NCI-H2029 treated with DMSO at 0.1 percent for 48 hours (cell line): ENCODE measurements around the gene ZSCAN10.

ENCODE experiments used
- DNase-seq: peaks from one replicate; lab custom pipeline; 2025; lab: John Stamatoyannopoulos, UW

Gene ZSCAN10

DNA sequence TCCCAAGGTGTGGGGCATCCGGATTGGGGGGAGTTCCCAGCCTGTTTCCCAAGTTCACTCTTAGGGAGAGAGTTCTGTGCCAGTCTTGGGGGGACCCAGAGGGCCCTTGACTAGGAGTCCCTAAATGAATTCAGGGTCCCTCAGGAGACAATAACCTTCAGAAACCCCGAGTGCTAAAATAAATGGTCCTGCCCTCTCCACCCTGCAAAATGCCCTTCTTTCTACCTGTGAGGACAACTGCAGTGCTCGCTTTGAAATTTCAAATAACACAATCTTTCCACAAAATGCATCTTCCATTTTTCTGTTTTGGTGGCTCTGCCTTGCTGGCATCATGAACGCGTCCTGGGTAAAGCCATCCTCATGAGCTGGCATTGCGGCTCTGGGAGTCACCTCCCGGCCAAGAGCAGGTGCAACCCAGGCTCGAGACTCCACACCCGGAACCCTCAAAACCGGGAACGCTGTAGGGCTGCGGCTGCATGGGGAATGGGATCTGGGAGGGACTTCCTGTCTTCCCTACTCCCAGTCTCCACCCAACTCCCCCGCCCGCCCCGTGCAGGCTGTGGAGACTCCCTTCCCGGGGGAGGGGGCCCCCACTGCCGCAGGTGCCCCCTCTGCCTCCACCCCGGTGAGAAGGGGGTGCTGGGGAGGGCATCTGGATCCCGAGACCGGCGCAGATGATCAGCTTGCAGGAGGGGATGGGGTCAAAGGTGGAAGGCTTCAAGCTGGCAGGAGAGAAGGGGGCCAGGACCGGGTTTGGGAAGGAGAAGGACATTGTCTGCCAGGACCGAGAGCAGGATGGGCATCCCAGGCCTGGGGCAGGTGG is 13.2 kb upstream of the ZSCAN10 start, which contains the start of gene ZNF205:
Gene ZNF205 (plus strand): TSS at position 529 of the 823 bp plus-strand sequence. CDS start 845 bp downstream, outside the sequence.
- DNase-seq: peak; percentile 31

DNA sequence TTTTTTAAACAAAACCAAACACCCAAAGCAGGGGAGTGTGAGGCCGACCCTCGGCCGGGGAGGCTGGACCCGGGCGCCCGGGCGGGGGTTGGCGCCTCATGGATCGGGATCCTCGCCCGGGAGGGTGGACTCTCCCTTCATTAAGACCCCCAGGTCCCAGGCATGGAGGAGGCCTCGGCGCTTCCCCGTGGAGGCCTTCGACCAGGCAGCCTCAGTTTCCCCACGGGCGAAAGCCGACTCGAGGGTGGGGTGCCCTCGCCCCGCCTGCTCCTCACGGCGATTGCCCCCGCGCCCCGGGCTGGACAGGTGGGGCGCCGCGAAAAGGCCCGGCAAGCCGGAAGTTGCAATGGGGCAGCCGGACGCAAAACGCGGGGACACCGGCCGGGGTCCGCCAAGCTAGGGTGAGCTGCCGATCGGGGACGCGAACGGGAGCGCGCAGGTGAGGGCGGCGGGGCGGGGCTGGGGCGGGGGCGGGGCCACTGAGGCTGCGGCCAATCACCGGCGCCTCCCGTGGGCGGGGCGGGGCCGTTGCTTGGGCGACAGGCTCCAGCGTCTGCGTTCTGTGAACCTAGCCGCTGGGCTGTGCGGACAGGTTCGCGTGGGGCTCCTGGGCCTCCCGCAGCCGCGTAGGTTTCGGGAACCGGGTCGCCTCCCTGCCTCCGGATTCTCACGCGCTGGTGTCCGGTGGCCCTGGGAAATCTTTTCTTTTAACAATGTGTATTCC is 7.3 kb upstream of the ZSCAN10 start:
- DNase-seq: peak; percentile 46

DNA sequence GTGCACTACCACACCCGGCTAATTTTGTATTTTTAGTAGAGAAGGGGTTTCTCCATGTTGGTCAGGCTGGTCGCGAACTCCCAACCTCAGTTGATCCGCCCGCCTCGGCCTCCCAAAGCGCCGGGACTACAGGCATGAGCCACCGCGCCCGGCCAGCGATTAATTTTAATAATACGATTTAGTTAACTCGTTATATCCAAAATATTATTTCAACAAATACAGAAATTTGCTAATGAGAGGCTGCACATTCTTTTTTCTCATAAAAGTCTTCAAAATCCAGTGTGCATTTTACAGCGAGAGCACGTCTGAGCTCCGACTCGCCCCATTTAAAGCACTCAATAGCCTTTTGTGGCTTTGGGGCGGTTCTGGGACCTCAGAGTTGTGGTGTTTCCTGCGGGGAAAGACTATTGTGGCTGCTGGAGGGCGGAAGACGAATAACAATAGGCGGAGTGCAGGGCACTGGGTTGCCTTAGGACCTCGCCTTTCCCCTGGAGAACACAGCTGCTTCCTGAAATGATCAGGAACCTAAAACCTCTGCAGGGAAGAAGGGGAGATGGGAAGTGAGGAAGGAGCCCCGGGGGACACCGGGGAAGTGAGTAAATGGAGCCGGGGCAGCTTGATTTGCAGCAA is 2.9 kb upstream of the ZSCAN10 start:
- no peak for DNase-seq

DNA sequence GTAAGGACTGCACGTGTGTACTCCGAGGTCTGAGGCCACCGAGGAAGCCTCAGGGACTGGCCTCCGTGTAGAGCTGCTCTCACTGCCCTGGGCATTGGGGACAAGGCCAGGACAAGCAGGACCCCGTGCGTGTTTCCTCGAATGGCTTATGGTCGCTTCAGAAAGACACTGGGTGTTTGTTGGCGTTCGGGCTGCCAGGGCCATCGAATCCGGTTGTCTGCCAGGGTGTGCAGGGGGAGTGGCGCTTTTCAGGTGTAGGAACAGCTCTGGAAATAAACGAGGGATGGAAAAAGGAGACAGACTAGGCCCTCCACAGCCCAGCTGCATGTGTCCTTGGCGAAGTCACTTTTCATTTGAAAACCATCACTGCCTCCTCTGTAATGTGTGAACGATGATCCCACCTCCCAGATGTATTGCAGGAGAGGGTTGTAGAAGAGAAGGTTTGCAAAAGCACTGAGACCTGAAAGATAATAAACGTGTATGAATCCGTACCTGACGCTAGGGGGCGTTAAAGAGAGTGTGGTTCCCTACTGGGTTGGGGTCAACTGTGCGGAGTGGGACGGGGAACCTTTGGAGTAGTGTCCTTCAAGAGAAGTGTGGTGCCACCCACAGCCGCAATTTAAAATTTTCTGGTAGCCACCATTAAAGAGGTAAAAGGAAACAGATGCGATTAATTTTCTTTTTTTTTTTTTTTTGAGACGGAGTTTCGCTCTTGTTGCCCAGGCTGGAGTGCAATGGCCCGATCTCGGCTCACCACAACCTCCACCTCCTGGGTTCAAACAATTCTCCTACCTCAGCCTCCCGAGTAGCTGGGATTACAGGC is 2.1 kb upstream of the ZSCAN10 start:
- DNase-seq: no peak

DNA sequence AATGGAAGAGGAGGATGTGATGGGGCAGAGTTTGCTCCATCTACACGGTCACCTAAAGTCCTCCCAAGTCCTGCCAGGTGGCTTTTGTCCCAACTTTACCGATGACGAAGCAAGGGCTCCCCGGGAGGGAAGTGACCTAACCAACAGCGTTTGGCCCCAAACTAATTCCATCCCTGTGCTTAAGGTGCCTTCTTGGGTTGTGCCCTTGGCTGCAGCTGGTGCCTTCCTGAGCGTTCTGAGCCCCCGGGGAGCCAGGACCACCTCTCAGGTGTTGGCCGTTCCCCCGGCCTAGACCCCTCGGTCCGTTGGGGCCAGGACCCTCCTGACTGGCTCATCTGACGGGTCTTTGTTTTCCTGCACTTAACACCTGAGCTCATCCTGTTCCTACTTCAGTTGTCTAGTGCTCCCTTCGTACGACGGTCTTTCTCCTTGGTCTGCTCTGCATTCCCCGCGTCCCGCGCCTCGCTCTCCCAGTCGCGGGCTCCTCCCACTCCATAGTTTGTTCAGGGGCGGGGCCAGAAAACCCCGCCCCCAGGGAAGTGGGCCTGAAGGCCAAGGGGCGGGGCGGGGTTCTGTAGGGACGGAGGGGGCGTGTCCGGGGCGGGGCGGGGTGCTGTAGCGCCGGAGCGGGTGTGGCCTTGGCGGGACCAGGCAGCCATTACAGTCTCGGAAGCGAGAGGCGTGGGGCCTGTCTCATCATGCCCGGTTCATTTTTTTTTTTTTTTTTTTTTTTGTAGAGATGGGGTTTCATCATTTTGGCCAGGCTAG is 822 bp upstream of the ZSCAN10 start:
- peak; percentile 42 for DNase-seq

DNA sequence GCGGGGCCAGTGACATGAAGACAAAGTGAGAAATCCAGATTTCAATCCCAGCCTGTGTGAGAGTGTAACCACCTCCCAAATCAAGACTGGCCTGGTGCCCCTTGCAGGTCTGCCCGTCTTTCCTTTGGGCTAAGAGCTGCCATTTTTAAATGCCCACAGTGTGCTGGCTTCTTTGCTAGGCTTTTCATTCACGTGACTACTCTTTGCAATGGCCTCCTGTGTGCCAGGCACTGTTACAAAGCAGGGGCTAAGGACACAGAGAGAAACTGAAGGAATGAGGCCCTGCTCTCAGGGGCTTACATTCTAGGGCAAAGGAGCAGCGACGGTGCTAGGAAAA is 269 bp upstream of the ZSCAN10 start:
- no peak for DNase-seq

DNA sequence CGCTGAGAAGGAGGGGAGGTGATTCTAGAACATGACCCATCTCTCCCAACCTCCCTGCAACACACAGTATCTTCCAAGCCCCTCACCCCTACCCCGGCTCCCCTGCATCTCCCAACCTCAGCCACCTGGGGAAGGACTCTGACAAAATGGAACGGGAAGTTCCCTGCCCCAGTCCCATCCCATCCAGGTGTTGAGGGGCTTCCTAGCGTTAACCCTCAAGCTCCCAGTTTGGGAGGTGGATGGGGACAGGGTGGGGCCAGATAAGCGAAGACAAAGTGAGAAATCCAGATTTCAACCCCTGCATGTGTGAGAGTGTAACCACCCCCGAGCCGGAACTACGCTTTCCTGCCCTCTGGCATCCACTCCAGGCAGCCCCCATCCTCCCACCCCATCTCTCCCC is 1.8 kb downstream of the ZSCAN10 start:
- DNase-seq: no peak

DNA sequence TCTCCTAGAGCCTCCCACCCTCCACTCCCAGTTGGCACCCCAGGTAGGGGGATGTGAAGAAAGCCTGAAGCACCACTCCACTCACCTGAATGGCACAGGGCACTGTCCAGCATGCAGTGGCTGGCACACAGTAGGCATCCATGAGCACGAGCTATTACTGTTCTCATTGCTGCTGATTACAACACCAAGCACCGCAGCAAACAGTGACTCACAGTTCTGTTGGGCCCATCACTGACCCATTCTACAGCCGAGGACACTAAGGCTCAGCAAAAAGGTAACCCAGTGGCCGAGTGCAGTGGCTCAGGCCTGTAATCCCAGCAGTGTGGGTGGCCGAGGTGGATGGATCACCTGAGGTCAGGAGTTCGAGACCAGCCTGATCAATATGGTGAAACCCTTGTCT is 2.7 kb downstream of the ZSCAN10 start:
- no peak for DNase-seq

DNA sequence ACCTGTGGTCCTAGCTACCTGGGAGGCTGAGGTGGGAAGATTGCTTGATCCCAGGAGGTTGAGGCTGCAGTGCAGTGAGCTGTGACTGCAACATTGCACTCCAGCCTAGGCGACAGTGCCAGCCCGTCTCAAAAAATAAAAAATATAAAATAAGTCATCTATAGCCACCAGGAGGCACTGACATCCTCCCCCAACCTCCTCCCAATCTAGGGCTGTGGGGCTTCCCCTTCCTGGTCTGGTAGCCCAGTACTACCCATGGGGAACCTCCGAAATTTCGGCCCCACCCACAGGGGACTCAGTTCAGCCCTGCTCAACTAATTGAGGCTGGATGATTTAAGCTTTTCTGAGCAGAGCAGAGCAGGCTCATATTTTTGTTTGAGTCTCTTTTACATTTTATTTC is 3.2 kb downstream of the ZSCAN10 start:
- DNase-seq: no peak

DNA sequence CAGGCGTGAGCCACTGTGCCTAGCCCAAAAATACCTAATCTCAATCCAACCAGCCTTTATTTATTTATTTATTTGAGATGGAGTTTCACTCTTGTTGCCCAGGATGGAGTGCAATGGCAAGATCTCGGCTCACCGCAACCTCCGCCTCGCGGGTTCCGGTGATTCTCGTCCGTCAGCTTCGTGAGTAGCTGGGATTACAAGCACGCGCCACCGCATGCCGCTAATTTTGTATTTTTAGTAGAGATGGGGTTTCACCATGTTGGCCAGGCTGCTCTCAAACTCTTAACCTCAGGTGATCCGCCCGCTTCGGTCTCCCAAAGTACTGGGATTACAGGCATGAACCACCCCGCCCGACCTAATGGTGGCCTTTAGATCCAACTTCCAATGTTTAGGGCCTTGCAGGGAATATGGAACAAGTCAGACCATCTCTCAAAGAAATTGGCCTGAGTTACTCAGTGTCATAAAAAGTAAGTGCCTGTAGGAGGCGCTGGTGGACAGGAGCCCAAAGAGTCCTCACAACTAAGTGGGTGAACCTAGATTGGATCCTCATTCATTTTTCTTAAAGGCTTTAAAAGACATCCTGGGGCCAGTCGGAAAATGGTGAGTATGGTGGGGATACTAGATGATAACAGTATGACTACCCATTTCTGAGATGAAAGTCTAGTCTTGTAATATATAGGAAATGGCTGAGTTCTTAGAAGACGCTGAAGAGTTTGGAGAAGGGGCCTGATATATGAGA is 4.6 kb downstream of the ZSCAN10 start:
- no peak for DNase-seq

DNA sequence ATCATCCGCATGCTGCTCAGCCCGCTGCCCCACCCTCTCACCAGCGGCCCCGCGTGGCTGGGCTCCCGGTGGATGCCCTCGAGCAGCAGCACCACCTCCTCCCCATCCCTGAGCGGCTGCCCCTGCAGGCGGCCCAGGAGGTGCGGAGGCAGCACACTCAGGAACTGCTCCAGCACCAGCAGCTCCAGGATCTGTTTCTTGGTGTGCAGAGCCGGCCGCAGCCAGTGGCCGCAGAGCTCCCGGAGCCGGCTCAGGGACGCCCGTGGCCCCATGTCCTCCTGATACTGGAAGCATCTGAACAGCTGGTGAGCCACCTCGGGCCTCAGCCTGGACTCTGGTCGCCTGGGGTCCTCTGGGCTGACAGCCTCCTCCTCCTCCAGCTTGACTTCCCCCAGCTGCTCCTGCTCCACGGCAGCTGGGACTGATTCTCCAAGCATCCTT is 6.6 kb downstream of the ZSCAN10 start:
- DNase-seq: no peak

DNA sequence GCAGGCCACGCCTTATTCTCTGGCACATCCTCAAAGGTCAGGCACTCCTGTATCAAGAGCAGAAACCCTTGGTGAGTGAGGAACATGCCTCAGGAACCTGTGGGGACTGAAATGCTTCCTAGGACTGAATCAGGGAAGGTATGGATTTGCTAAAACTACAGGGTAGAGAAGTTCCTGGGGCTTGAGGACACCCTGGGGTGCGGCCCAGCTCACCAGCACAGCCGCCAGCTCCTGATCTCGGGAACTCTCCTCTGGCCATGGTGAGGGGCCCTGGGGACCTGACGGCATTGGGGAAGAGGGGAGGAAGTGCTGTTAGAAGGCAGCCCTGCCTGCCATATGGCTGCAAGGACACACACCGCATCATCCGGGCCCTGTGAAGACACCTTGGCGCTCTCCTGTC is 7.5 kb downstream of the ZSCAN10 start:
- no peak for DNase-seq

DNA sequence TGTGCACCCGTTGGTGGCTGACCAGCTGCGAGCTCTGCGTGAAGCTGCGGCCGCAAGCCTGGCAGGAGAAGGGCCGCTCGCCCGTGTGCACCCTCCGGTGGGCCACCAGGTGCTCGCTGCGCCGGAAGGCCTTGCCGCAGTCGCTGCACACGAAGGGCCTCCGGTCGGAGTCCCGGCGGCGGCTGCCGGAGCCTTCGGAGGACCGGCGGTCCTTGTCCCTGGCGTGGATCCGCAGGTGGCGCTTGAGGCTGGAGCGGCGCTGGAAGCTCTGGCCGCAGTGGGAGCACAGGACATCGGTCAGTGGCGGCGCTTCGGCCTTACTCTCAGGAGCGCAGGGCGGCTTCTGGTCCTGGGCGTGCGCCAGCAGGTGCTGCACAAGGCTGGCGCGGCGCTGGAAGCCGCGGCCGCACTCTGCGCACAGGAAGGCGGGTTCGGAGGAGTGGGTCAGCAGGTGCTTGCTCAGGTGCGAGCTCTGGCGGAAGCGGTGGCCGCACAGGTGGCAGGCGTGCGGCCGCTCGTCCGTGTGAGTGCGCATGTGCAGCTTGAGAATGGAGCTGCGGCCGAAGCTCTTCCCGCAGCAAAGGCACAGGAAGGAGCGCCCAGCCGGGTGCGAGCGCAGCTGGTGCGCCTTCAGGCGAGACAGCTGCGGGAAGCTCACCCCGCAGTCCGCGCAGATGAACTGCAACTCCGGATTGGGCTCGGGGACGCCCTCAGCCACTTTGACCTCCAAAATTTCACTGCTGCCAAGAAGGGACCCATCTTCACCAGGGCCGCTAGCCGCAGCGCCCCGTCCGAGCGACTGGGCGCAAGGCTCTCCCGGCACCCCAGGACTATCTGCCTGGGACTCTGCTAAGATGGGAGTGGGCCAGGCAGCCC is 9.1 kb downstream of the ZSCAN10 start:
- DNase-seq: no peak

DNA sequence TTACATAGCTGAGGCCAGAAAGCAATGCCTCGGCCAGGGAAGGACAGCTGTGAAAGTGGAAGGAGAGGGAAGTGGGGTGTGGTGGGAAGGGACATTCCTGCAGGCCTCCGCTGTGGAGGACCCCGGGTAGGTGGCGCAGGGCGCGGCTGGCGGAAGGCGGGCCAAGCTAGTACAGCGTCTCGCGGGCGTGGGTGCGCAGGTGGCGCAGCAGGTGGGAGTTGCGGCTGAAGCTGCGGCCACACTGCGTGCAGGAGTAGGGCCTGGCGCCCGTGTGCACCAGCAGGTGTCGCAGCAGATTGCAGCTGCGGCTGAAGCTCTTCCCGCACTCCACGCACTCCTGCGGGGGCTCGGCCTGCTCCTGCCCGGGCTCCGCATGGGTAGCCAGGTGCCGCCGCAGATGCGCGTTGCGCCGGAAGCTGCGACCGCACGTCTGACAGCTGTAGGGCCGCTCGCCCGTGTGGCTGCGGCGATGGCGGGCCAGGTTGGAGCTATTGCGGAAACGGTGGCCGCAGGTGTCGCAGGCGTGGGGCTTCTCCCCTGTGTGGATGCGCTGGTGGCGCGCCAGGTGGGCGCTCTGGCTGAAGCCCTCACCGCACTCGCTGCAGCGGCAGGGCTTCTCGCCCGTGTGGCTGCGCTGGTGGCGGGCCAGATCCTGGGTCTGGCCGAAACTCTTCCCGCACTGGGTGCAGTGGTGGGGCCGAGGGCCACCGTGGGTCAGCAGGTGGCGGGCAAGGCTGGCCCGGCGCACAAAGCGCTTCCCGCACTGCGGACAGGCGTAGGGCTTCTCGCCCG is 10.0 kb downstream of the ZSCAN10 start:
- no peak for DNase-seq

DNA sequence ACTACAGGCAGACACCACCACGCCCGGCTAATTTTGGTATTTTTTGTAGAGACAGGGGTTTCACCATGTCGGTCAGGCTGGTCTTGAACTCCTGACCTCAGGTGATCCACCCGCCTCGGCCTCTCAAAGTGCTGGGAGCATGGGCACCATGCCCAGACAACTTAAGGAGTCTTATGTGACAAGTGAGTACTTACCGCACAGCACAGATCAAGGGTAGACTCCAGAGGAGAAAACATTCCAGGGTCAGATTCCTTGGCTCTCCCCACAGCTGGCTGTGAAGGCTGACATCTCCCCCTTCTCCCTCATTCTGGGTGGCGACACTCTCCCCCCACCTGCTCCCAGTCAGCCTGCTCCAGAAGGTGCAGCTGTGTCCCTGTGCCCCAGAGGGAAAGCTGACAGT is 10.6 kb downstream of the ZSCAN10 start:
- DNase-seq: no peak

DNA sequence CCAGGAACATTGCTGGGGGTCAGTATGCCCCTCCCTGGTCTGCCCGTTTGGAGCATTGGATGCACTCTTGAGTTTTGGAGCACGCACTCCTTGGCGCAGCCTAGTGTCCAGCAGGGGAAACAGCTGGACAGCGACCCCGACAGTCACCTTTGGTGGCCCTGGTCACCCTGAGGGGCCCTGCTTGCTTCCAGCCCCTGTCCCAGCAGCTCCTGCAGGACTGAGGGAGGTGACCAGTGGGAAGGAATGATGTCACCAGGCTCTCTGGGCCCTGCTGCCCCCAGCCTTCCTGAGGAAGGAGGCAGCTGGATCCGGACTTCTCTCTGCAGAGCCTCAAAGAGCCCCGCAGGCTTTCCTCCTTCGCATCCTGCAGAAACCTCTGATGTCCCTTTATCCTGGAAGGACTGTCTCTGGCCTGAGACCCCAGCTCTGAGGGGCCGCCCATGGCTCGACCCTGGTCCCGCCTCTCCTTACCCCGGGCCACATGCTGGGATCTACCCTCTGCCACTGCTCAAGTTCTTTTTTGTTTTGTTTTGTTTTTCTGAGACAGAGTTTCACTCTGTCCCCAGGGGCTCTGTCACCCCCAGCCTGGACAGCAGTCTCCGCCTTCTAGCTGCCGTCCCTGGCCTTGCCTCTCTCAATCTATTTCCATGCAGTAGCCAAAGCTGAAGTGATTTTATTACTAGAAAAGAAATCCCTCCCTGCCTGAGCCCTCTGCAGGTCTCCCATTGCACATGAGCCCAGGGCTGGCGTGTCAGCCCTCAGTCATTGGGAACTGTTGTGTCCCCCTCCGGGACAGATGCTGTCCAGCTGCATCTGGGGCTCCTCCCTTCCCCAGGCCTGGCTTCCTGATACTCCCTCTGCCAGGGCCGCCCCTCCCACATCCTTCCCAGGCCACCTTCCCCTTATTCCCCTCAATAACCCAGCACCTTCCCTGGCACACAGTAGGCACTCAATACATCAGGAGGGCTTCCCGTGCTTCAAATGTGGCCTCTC is 11.6 kb downstream of the ZSCAN10 start:
- DNase-seq: no peak

DNA sequence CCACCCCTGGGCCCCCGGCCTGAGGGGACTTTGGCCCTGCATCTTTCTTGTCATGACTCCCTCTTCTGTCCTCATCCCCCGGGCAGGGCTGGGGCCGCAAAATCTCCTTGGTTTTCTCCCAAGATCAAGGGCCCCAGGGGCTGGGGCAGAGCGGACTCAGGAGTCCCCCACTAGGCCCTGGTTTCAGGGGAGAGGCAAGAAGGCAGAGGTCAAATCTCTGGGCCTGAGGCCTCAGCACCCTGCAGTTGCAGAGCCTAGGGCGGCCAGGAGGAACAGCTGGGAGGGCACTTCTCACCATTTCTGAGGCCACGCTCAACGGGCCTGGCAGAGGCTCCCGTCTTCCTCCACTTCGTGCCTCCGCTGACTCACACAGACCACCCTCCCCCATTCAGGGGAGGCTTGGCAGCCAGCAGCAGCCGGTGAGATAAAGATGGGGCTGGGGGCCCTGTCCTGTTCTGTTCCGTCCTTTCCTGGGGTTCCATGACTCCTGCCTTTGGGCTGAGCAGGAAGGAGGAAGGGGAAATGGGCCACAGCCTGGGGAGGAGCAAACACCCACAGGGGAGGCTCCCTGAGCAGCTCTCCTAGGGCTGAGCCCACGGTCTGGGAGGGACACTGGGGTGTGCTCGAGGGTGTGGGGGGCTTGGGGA is 12.4 kb downstream of the ZSCAN10 start:
- no peak for DNase-seq
